ENCODE measurements around the gene SARS2. TPM values are rescaled to one million over a fixed set of nuclear protein-coding genes. Genes with fewer than 3 reads are reported as not detected.

Gene SARS2
- total RNA-seq, 1 experiment from 2014 or later = 23.6 TPM

DNA sequence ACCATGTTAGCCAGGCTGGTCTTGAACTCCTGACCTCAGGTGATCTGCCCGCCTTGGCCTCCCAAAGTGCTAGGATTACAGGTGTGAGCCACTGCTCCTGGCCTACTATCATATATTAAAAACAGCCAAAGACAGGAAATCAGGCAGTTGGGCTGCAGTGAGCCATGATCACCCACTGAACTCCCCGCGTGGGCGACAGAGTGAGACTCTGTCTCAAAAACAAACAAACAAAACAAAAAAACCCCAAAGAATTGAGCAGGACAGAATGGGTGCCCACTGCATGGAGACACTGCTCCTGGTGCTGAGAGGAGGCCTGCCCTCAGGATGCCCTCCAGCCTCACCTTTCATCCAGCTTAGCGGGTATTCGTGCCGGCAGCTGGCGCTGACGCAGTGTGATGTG lies 47.3 kb downstream of the SARS2 start:
- no peak overlapping the region for H3K4me3 Mint-ChIP-seq (ENCODE audit: unreplicated experiment)
- no peak for DNase-seq (ENCODE audit: unreplicated experiment)
- no TSS peak for BruUV-seq (replicated peaks)
- TF ChIP-seq, protein P1, sequence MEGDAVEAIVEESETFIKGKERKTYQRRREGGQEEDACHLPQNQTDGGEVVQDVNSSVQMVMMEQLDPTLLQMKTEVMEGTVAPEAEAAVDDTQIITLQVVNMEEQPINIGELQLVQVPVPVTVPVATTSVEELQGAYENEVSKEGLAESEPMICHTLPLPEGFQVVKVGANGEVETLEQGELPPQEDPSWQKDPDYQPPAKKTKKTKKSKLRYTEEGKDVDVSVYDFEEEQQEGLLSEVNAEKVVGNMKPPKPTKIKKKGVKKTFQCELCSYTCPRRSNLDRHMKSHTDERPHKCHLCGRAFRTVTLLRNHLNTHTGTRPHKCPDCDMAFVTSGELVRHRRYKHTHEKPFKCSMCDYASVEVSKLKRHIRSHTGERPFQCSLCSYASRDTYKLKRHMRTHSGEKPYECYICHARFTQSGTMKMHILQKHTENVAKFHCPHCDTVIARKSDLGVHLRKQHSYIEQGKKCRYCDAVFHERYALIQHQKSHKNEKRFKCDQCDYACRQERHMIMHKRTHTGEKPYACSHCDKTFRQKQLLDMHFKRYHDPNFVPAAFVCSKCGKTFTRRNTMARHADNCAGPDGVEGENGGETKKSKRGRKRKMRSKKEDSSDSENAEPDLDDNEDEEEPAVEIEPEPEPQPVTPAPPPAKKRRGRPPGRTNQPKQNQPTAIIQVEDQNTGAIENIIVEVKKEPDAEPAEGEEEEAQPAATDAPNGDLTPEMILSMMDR (IDR thresholded peaks at IDR 0.05; ENCODE audit: unreplicated experiment) = no peak
- H3K36me3 Mint-ChIP-seq (ENCODE audit: insufficient read depth, unreplicated experiment) = peaks cover 33% of the 10 kb centered on the region
- H3K4me1 Mint-ChIP-seq (ENCODE audit: insufficient read depth, unreplicated experiment) = no peaks in the 10 kb centered on the region
- intact Hi-C loops (cut with micrococcal nuclease) = no loop called here
- CTCF ChIA-PET = interaction anchor here (0.6 to 1.4 kb wide), 4 partner anchors 46 to 668 kb away, joined by 3 to 5 read pairs (median 4); no protein-coding TSS in a partner anchor
- POLR2A ChIA-PET = no interaction called here
- no peak overlapping the region for H3K27ac Mint-ChIP-seq (ENCODE audit: low read depth, unreplicated experiment)
- H3K9me3 Mint-ChIP-seq (ENCODE audit: unreplicated experiment) = no peaks in the 10 kb centered on the region
- no peaks in the 10 kb centered on the region for H3K27me3 Mint-ChIP-seq (ENCODE audit: insufficient read depth, unreplicated experiment)

DNA sequence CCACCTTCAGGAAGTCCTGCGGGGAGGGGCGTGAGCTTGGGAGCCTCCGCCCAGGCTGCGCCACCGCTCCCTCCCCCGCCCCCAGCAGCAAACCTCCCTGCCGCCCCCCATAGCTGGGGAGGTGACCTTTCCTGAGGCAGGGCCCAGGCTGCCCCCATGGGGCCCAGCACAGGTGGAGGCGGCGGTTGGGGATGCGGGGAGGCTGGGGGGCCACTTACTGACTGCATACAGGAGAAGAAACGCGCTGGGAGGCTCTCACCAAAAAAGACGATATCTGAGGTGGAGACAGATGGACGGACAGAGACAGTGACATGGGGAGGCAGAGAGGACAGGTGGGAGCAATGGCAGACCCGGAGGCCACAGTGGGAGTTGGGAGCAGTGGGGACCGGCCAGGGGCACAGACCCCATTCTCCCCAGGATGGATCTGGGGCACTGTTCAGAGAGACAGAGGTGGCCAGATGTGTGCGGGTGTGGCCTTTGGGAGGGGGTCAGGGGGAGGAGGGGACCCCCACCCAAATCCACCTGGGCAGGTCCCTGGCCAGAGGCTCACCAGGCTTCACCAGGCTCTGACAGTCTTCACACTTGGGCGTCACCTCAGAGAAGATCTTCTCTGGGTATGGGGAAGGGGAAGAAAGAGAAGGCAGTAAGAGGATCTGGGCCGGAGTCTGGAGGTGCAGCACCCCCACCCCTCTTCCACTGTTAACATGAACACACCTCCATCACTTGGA lies 49.5 kb downstream of the SARS2 start:
- TF ChIP-seq, protein P1 (IDR thresholded peaks at IDR 0.05; ENCODE audit: unreplicated experiment) = no peak
- no peaks in the 10 kb centered on the region for H3K9me3 Mint-ChIP-seq (ENCODE audit: unreplicated experiment)
- no peak for DNase-seq (ENCODE audit: unreplicated experiment)
- H3K4me3 Mint-ChIP-seq (ENCODE audit: unreplicated experiment) = no peak overlapping the region
- H3K36me3 Mint-ChIP-seq (ENCODE audit: insufficient read depth, unreplicated experiment) = peaks cover 17% of the 10 kb centered on the region
- no TSS peak for BruUV-seq (replicated peaks)
- H3K4me1 Mint-ChIP-seq (ENCODE audit: insufficient read depth, unreplicated experiment) = peaks cover 9% of the 10 kb centered on the region
- H3K27me3 Mint-ChIP-seq (ENCODE audit: insufficient read depth, unreplicated experiment) = no peaks in the 10 kb centered on the region
- H3K27ac Mint-ChIP-seq (ENCODE audit: low read depth, unreplicated experiment) = no peak overlapping the region
- POLR2A ChIA-PET = no interaction called here
- intact Hi-C loops (cut with micrococcal nuclease) = no loop called here
- CTCF ChIA-PET = interaction anchor here (0.6 to 1.4 kb wide), 4 partner anchors 20 to 456 kb away, joined by 3 to 6 read pairs (median 4); no protein-coding TSS in a partner anchor

DNA sequence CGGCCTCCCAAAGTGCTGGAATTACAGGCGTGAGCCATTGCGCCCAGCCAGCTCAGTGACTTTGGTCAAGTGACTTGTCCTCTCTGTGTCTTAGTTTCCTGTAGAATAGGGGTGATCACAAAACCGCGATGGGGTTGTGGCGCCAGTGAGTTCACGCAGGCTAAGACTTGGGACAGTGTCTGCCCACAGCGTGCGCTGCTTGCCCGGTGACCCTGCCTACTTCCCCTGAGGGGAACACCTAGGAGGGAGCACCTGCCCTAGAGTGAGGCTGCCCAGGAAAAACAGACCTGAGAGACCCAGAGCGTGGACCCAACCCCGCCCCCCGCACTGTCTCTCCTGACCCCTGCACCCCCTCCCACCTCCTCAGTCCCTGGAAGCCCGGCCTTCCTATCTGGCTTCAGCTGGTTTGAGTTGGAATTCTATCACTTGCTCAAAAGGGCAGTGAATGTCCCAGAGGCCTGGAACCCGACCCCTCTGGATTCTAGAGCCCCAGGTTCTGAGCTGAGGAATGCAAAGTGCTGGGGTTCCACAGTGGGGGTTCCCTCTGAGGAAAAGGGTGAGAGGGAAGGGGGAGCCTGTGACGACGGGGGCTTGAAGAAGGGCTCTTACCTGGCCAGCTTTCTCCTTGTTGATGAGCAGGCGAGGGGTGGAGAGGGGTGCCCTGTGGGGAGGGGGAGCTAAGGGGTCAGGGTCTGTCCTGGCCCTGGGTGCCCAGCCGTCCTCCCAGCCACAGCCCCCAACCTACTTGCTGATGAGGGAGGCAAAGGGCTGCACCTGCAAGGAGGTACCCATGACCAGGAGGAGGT lies 50.3 kb downstream of the SARS2 start:
- CTCF ChIA-PET = interaction anchor here (0.6 to 0.7 kb wide), 2 partner anchors 227 to 455 kb away, joined by 3 read pairs; no protein-coding TSS in a partner anchor
- Mint-ChIP-seq H3K27ac (ENCODE audit: low read depth, unreplicated experiment) (no peak overlapping the region), H3K4me3 (ENCODE audit: unreplicated experiment) (no peak overlapping the region), H3K36me3 (ENCODE audit: insufficient read depth, unreplicated experiment) (peaks cover 12% of the 10 kb centered on the region), H3K4me1 (ENCODE audit: insufficient read depth, unreplicated experiment) (peaks cover 9% of the 10 kb centered on the region), H3K9me3 (ENCODE audit: unreplicated experiment) (no peaks in the 10 kb centered on the region), H3K27me3 (ENCODE audit: insufficient read depth, unreplicated experiment) (no peaks in the 10 kb centered on the region)
- TF ChIP-seq, protein P1 (IDR thresholded peaks at IDR 0.05; ENCODE audit: unreplicated experiment) = no peak
- BruUV-seq (replicated peaks) = no TSS peak
- intact Hi-C loops (cut with micrococcal nuclease) = no loop called here
- DNase-seq (ENCODE audit: unreplicated experiment) = no peak
- POLR2A ChIA-PET = no interaction called here

DNA sequence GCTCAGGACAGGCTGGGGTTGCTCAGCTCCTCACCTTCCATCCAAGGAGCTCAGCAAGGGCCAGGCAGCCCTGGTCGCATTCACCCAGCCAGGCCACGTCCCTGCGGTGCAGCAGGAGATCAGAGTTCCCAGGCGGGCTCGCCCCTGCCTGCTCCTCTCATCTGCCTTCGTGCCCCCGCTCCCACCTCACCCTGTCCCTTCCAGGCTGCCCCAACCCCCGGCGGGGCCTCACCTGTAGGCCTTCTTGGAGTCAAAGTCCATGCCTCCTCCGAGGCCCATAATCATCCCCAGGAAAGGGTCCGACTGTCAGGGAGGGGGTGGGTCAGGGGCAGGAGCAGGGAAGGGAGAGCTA lies 51.2 kb downstream of the SARS2 start:
- no peak overlapping the region for H3K4me3 Mint-ChIP-seq (ENCODE audit: unreplicated experiment)
- no TSS peak for BruUV-seq (replicated peaks)
- ChIA-PET CTCF (interaction anchor here (0.8 kb wide), 1 partner anchor 33 kb away, joined by 3 read pairs; no protein-coding TSS in a partner anchor), POLR2A (interaction anchor here (0.9 kb wide), 1 partner anchor 17 kb away, joined by 3 read pairs; no protein-coding TSS in a partner anchor)
- TF ChIP-seq, protein P1 (IDR thresholded peaks at IDR 0.05; ENCODE audit: unreplicated experiment) = no peak
- peaks cover 9% of the 10 kb centered on the region for H3K36me3 Mint-ChIP-seq (ENCODE audit: insufficient read depth, unreplicated experiment)
- intact Hi-C loops (cut with micrococcal nuclease) = no loop called here
- no peaks in the 10 kb centered on the region for H3K27me3 Mint-ChIP-seq (ENCODE audit: insufficient read depth, unreplicated experiment)
- H3K4me1 Mint-ChIP-seq (ENCODE audit: insufficient read depth, unreplicated experiment) = peaks cover 9% of the 10 kb centered on the region
- DNase-seq (ENCODE audit: unreplicated experiment) = no peak
- no peak overlapping the region for H3K27ac Mint-ChIP-seq (ENCODE audit: low read depth, unreplicated experiment)
- H3K9me3 Mint-ChIP-seq (ENCODE audit: unreplicated experiment) = no peaks in the 10 kb centered on the region

All from MCF 10A (cell line).